GM21825 (cell line): ENCODE measurements around the gene RAX.

Source experiments
- ATAC-seq: cut with Tn5 transposase; IDR thresholded peaks from one replicate; pipeline ENCODE4 v1.9.1; 2021; ENCODE audit warnings: mild to moderate bottlenecking, moderate library complexity; ENCODE audit not compliant: unreplicated experiment

RAX gene

GRCh38 chr18:59249199-59249774, 24.0 kb downstream of the RAX start:
- no peak for ATAC-seq

- no peak for ATAC-seq
These were observed 26.5 kb downstream of the RAX start for GRCh38 chr18:59246796-59247195.

DNA sequence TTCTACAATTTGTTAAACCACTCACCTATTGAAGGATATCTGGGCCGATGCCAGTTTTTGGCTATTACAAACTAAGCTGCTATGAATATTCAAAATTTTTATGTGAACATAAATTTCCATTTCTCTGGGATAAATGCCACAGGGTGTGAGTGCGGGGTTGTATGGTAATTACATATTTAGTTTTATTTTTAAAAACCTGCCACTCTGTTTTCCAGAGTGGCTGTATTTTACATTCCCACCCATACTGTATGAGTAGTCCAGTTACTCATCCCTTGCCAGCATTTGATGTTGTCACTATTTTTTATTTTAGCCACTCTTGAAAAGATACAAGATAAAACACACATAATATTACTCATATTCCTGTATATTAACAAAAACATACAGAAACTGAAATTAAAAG, 30.3 kb downstream of the RAX start:
- ATAC-seq = no peak

- ATAC-seq = no peak
These were observed 33.6 kb downstream of the RAX start for GRCh38 chr18:59239642-59240041.

- no peak for ATAC-seq
These were observed 34.9 kb downstream of the RAX start for GRCh38 chr18:59238385-59238784.

- no peak for ATAC-seq
These were observed 40.2 kb downstream of the RAX start for GRCh38 chr18:59233017-59233410.

GRCh38 chr18:59232309-59233016, 40.8 kb downstream of the RAX start:
- ATAC-seq = no peak

GRCh38 chr18:59231877-59232276, 41.4 kb downstream of the RAX start:
- no peak for ATAC-seq

GRCh38 chr18:59231114-59231513, 42.1 kb downstream of the RAX start:
- ATAC-seq = no peak

- no peak for ATAC-seq
These were observed 43.4 kb downstream of the RAX start for GRCh38 chr18:59229701-59230443.

DNA sequence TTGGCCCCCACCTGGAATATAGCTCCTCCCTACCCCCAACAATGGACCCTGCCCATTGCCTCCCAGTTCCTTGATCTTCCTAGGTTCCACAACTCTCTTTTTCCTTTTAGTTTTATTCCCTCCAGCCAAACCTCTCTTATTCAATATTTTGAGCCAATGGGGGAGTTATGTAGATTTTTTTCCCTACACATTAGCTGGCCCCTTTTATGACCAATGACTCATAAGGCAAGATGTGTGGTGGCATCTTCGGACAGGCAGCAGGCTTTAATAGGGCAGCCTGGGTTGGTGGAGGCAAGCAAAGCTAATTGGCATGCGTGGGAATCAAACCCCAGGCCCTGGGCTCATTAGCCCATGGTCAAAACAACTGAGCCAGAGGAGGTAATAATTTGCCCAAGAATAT, 44.1 kb downstream of the RAX start:
- ATAC-seq = no peak

DNA sequence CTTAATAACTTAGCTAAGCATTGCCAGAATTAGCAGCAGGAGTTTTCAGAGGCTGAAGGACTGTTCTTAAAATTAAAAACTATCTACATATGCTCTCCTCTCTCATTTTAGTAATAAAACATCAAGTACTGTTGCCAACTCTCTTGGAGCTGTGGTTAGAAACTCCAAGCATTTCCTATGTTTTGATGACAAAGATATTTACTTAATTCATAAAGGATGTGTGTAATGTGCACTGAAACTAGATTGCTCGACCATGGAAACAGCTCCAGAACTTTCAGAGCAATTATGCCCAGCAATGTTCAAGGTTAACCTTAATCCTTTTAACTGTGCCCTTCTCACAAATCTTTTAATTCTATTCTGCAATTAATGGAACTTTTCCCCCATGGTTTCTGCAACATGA, 44.9 kb downstream of the RAX start:
- no peak for ATAC-seq

DNA sequence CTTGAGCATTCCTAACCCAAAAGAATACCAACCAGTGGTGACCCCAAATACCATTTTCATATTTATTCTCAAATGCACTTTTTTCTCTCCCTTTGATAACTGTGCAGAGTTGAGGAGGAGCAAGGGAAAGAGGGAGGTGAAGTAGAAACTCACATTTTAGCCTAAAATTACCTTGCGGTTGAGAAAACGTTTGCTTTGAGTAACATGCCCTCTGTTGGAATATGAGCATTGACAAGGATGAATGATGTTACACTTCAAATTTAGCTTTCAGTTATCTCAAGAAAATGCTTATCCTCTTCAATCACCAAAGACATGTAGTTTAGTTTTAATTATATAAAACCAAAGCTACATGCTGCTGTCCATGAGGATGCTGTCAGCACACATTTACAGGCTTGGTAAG, 50.9 kb downstream of the RAX start:
- ATAC-seq = no peak

DNA sequence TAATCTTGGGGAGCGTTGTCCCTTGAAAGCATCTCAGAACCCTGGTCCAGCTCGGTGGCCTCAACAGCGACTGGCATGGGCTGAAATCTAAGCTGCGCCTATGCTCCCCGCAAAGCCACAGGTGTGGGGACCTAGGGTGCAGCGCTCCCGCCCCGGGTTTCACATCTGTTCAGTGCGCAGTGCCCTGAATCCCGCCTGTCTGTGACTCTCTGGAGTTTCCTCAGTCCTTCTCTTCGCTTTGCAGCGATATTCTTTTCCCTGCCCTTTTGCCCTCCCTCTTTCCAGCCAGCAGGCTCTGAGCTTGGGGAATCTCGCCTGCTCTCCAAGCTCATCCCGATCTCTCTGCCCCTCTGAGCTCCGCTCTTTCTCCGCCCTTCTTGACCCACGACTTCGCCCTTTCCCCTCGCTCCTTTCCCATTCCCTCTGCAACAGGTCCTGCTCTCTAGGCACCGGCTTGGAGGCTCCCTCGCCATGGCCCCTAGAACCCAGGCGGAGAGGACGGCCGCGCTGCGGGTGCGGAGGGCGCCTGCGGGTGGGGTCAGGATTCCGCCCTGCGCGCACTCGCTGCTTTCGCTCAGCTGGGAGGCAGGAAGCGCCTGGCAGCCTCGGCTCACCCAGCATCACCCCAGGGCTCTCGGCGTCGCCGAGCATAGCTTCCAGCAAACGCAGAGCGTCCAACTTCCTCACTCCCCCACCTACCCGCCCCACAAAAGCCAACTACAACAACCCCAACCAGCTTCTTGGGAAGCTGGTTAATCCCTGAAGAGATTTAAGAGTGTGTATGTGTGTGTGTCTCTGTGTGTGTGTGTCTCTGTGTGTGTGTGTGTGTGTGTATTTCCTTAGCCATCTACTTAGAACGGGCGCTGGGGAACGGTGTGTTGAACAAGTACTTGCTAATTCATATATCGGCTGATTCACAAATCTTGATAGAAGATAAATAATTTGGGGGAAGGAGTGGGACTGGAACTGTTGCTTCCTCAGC, 52.2 kb downstream of the RAX start:
- no peak for ATAC-seq

GRCh38 chr18:59220164-59220783, 53.0 kb downstream of the RAX start:
- no peak for ATAC-seq

GRCh38 chr18:59219672-59220163, 53.5 kb downstream of the RAX start, which contains the start of gene GRP:
TSS of gene GRP (plus strand) at chr18:59220158. CDS start at chr18:59220266, 108 bp downstream.
- ATAC-seq = no peak

DNA sequence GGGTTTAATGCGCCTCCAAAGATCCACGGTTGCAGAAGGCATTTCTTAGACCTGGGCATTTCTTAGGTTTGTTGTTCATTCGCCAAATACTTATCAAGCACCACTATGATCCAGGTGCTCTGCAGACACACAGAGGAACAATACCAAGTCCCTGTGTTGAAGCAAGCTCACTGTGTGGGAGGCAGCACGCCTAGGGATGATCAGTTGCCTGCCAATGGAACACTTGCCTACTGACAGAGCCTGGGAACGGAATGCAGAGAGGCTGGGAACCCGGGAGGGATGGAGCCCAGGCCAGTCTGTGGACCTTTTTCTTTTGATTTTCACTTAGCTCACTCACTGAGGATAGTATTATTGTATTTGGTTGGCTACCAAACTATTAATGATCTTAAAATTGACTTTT, 55.2 kb downstream of the RAX start:
- no peak for ATAC-seq
